ENCODE data around the gene MAP7.
"Not testable (repeated sequence)": the region's sequence is repeated elsewhere in the genome, so short reads cannot be mapped to it uniquely, and the experiment has no call there.

MAP7 gene
- total RNA-seq = 0.94 reads per million

- peak; percentile 60 for DNase-seq
Observed at GRCh38 chr6:136550330-136551071, at the start of gene MAP7. TSS of gene MAP7 (minus strand) at chr6:136550422. CDS start at chr6:136550408, 14 bp downstream.

- no peak for DNase-seq
Observed at GRCh38 chr6:136599329-136600011, 49.2 kb upstream of the MAP7 start.

GRCh38 chr6:136598048-136598447 is 47.8 kb upstream of the MAP7 start:
- DNase-seq = no peak

GRCh38 chr6:136594671-136595070 is 44.4 kb upstream of the MAP7 start:
- no peak for DNase-seq

GRCh38 chr6:136593748-136594490 is 43.7 kb upstream of the MAP7 start:
- no peak for DNase-seq

GRCh38 chr6:136592930-136593673 is 42.9 kb upstream of the MAP7 start:
- no peak for DNase-seq

GRCh38 chr6:136591617-136592016 is 41.4 kb upstream of the MAP7 start:
- no peak for DNase-seq

GRCh38 chr6:136590846-136591245 is 40.6 kb upstream of the MAP7 start:
- not testable (repeated sequence) for DNase-seq

GRCh38 chr6:136587527-136587926 is 37.3 kb upstream of the MAP7 start:
- DNase-seq = no peak

GRCh38 chr6:136586295-136586694 is 36.1 kb upstream of the MAP7 start:
- no peak for DNase-seq

- not testable (repeated sequence) for DNase-seq
Observed at GRCh38 chr6:136585523-136585922, 35.3 kb upstream of the MAP7 start.

GRCh38 chr6:136584290-136584689 is 34.1 kb upstream of the MAP7 start:
- not testable (repeated sequence) for DNase-seq

- DNase-seq = no peak
Observed at GRCh38 chr6:136582711-136583471, 32.7 kb upstream of the MAP7 start.

GRCh38 chr6:136579800-136580199 is 29.6 kb upstream of the MAP7 start:
- no peak for DNase-seq

GRCh38 chr6:136576821-136577220 is 26.6 kb upstream of the MAP7 start:
- DNase-seq = no peak

GRCh38 chr6:136571496-136571895 is 21.3 kb upstream of the MAP7 start:
- DNase-seq = no peak

GRCh38 chr6:136571065-136571464 is 20.8 kb upstream of the MAP7 start:
- DNase-seq = no peak

- DNase-seq = no peak
Observed at GRCh38 chr6:136568129-136568528, 17.9 kb upstream of the MAP7 start.

GRCh38 chr6:136567688-136568087 is 17.5 kb upstream of the MAP7 start:
- no peak for DNase-seq

GRCh38 chr6:136566851-136567250 is 16.6 kb upstream of the MAP7 start:
- DNase-seq = no peak

GRCh38 chr6:136566007-136566487 is 15.8 kb upstream of the MAP7 start:
- DNase-seq = no peak

- DNase-seq = no peak
Observed at GRCh38 chr6:136564180-136564579, 14.0 kb upstream of the MAP7 start.

All from effector CD4-positive, alpha-beta T cell (primary cell).